HCT116 (cell line): Measurements from ENCODE around the gene ACTN4. TPM values are rescaled to one million over a fixed set of nuclear protein-coding genes. Genes with fewer than 3 reads are reported as not detected.
A peak's percentile ranks its signal among the peaks of the same experiment; 100 is the strongest.

ENCODE experiments used
- ATAC-seq: fragments of 200-7000 bp; cut with Tn5 transposase; 2 replicates; pipeline ENCODE4 v1.9.1; 2020; ENCODE audit warnings: mild to moderate bottlenecking, moderate library complexity
- BruUV-seq: library from RNA; stranded (reverse); fragments of 400-500 nt; replicated peaks from 2 replicates; lab custom pipeline; 2021; lab: Mats Ljungman, UMichigan
- CTCF ChIA-PET: fragments of 300-600 bp; sonication (Branson Sonifier 250); formaldehyde crosslinking; loops from one replicate; lab custom pipeline; 2021; ENCODE audit warnings: antibody characterized with exemption; lab: Charles Lee
- POLR2A ChIA-PET: fragments of 300-600, 350-600 bp; sonication (Branson Sonifier 250); formaldehyde crosslinking; loops from one replicate; lab custom pipeline; 2021; ENCODE audit warnings: antibody characterized with exemption; lab: Charles Lee
- RAD21 ChIA-PET, 2 experiments: fragments of 300-600 bp; sonication (Branson Sonifier 250); formaldehyde crosslinking; loops; one replicate each; lab custom pipeline; 2023; ENCODE audit warnings: low total read pairs in 2 of 2; ENCODE audit not compliant: uncharacterized antibody in 2 of 2, unreplicated experiment in 2 of 2, low non-redundant PET in 1 of 2; lab: Charles Lee
- DNase-seq: peaks from one replicate; pipeline ENCODE4 v3.0.0-alpha.2; 2010; ENCODE audit warnings: low read depth, low spot score
- H2AFZ ChIP-seq: fragments of 200-600 bp; shearing (Covaris generic), sonication (generic); 2 replicates; pipeline ENCODE4 v1.6.1; 2017; ENCODE audit warnings: low read depth, mixed run types, mixed read lengths, antibody characterized with exemption, low read length; ENCODE audit not compliant: poor library complexity, severe bottlenecking
- H3K27ac ChIP-seq: 2 replicates; pipeline ENCODE4 v1.5.1; 2012; ENCODE audit warnings: low read depth, low read length
- H3K27me3 ChIP-seq: fragments of 200-600 bp; sonication (generic); 2 replicates; pipeline ENCODE4 v1.6.1; 2016; ENCODE audit warnings: mixed run types, low read length, mixed read lengths; ENCODE audit not compliant: insufficient read depth
- H3K36me3 ChIP-seq, 2 experiments: fragments of 200-500 bp in 1 of 2; fragments of 200-600 bp in 1 of 2; sonication (Bioruptor generic) in 1 of 2; sonication (generic) in 1 of 2; 2 replicates each; pipeline versions ENCODE4 v1.5.1 to v1.6.1; 2014 to 2016; ENCODE audit warnings: low read length in 2 of 2, inconsistent platforms in 1 of 2, mixed read lengths in 1 of 2, mixed run types in 1 of 2; ENCODE audit not compliant: insufficient read depth in 2 of 2, control insufficient read depth in 1 of 2
- H3K4me1 ChIP-seq, 2 experiments: fragments of 200-600 bp in 1 of 2; sonication (generic) in 1 of 2; 2 replicates each; pipeline versions ENCODE4 v1.5.1 to v1.6.1; 2012 to 2017; ENCODE audit warnings: low read length in 2 of 2, inconsistent platforms in 1 of 2, mild to moderate bottlenecking in 1 of 2, mixed read lengths in 1 of 2, mixed run types in 1 of 2, moderate library complexity in 1 of 2; ENCODE audit not compliant: insufficient read depth in 2 of 2, control insufficient read depth in 1 of 2
- H3K4me2 ChIP-seq: fragments of 200-600 bp; sonication (generic); 2 replicates; pipeline ENCODE4 v1.6.1; 2017; ENCODE audit warnings: mixed run types, low read length, mixed read lengths
- H3K4me3 ChIP-seq, 2 experiments: fragments of 200-600 bp in 1 of 2; sonication (generic) in 1 of 2; replicated peaks in 1 of 2; 2 replicates each; pipeline ENCODE4 v1.5.1; 2011 to 2016; ENCODE audit warnings: low read length in 2 of 2, control low read depth in 1 of 2, low read depth in 1 of 2, mild to moderate bottlenecking in 1 of 2, mixed read lengths in 1 of 2, mixed run types in 1 of 2
- H3K79me2 ChIP-seq: fragments of 200-600 bp; sonication (generic); 2 replicates; pipeline ENCODE4 v1.6.1; 2017; ENCODE audit warnings: mild to moderate bottlenecking, mixed run types, low read length, moderate library complexity, mixed read lengths; ENCODE audit not compliant: insufficient read depth
- H3K9ac ChIP-seq: fragments of 200-600 bp; sonication (generic); 2 replicates; pipeline ENCODE4 v1.6.1; 2016; ENCODE audit warnings: low read length, mixed read lengths
- H3K9me2 ChIP-seq: fragments of 200-600 bp; sonication (generic), shearing (Covaris generic); 2 replicates; pipeline ENCODE4 v1.6.1; 2017; ENCODE audit warnings: mixed run types, mild to moderate bottlenecking, moderate library complexity; ENCODE audit not compliant: insufficient read depth
- H3K9me3 ChIP-seq, 2 experiments: fragments of 200-500 bp in 1 of 2; fragments of 200-600 bp in 1 of 2; sonication (Bioruptor generic) in 1 of 2; sonication (generic) in 1 of 2; 2 replicates each; pipeline ENCODE4 v1.6.1; 2014 to 2017; ENCODE audit warnings: low read length in 2 of 2, mixed read lengths in 2 of 2, inconsistent platforms in 1 of 2, low read depth in 1 of 2, mild to moderate bottlenecking in 1 of 2, mixed run types in 1 of 2, moderate library complexity in 1 of 2; ENCODE audit not compliant: control insufficient read depth in 1 of 2, insufficient read depth in 1 of 2
- H4K20me1 ChIP-seq: fragments of 200-600 bp; sonication (generic), shearing (Covaris generic); 2 replicates; pipeline ENCODE4 v1.6.1; 2017; ENCODE audit warnings: mixed run types, mild to moderate bottlenecking, moderate library complexity; ENCODE audit not compliant: insufficient read depth
- CEBPB ChIP-seq: IDR thresholded peaks from 2 replicates; pipeline ENCODE4 v1.6.1; 2012; ENCODE audit warnings: low read depth
- EZH2 ChIP-seq: fragments of 200-600 bp; sonication (generic); IDR thresholded peaks from 2 replicates; pipeline ENCODE4 v1.6.1; 2017; ENCODE audit warnings: antibody characterized with exemption, mixed run types
- FOSL1 ChIP-seq: IDR thresholded peaks from 2 replicates; pipeline ENCODE4 v1.6.1; 2012; ENCODE audit warnings: low read depth
- JUND ChIP-seq: IDR thresholded peaks from 2 replicates; pipeline ENCODE4 v1.6.1; 2012
- POLR2A ChIP-seq: IDR thresholded peaks from 2 replicates; pipeline ENCODE4 v1.7.0; 2011; ENCODE audit warnings: borderline replicate concordance; ENCODE audit not compliant: insufficient read depth, insufficient read length; ENCODE audit errors: extremely low read depth
- POLR2AphosphoS5 ChIP-seq: IDR thresholded peaks from 2 replicates; pipeline ENCODE4 v1.6.1; 2011; ENCODE audit warnings: mild to moderate bottlenecking, low read depth, low read length, moderate library complexity
- RAD21 ChIP-seq: IDR thresholded peaks from 2 replicates; pipeline ENCODE4 v1.6.1; 2012; ENCODE audit warnings: low read depth, mild to moderate bottlenecking
- SP1 ChIP-seq: IDR thresholded peaks from 2 replicates; pipeline ENCODE4 v1.6.1; 2012; ENCODE audit warnings: low read depth
- SRF ChIP-seq: IDR thresholded peaks from 2 replicates; pipeline ENCODE4 v1.6.1; 2012; ENCODE audit warnings: low read depth
- TCF7L2 ChIP-seq: IDR thresholded peaks from 2 replicates; pipeline ENCODE4 v1.7.0; 2011; ENCODE audit warnings: borderline replicate concordance, inconsistent platforms; ENCODE audit not compliant: insufficient read depth, insufficient read length; ENCODE audit errors: extremely low read depth
- YY1 ChIP-seq: IDR thresholded peaks from 2 replicates; pipeline ENCODE4 v1.6.1; 2011; ENCODE audit warnings: low read length, low read depth, moderate library complexity, mild to moderate bottlenecking; ENCODE audit not compliant: insufficient replicate concordance; ENCODE audit errors: extremely low read depth
- intact Hi-C: fragments of 100-400 bp; cut with micrococcal nuclease; formaldehyde crosslinking; loops from 2 replicates; pipeline ENCODE4 v1.10.0; 2022
- total RNA-seq: library from RNA; stranded (reverse); gene quantifications from one replicate; pipeline ENCODE4 v1.2.1, GENCODE V29; 2021; ENCODE audit not compliant: unreplicated experiment
- TF ChIP-seq, protein P1 (sequence below), 3 experiments: fragments of 200-600 bp in 1 of 3; sonication (generic) in 1 of 3; IDR thresholded peaks in 2 of 3; conservative IDR thresholded peaks in 1 of 3; 2 replicates each; pipeline ENCODE4 v1.5.1; 2012 to 2017; ENCODE audit warnings: low read depth in 2 of 3, low read length in 2 of 3, antibody characterized with exemption in 1 of 3, borderline replicate concordance in 1 of 3, control low read depth in 1 of 3, mild to moderate bottlenecking in 1 of 3, mixed read lengths in 1 of 3, mixed run types in 1 of 3, moderate library complexity in 1 of 3; ENCODE audit not compliant: insufficient read depth in 1 of 3
- TF ChIP-seq, protein P2 (sequence below): IDR thresholded peaks from 2 replicates; pipeline ENCODE4 v1.6.1; 2012
- TF ChIP-seq, protein P3 (sequence below): IDR thresholded peaks from 2 replicates; pipeline ENCODE4 v1.6.1; 2012

Gene ACTN4
- total RNA-seq, 1 experiment from 2014 or later, result 651 TPM

DNA sequence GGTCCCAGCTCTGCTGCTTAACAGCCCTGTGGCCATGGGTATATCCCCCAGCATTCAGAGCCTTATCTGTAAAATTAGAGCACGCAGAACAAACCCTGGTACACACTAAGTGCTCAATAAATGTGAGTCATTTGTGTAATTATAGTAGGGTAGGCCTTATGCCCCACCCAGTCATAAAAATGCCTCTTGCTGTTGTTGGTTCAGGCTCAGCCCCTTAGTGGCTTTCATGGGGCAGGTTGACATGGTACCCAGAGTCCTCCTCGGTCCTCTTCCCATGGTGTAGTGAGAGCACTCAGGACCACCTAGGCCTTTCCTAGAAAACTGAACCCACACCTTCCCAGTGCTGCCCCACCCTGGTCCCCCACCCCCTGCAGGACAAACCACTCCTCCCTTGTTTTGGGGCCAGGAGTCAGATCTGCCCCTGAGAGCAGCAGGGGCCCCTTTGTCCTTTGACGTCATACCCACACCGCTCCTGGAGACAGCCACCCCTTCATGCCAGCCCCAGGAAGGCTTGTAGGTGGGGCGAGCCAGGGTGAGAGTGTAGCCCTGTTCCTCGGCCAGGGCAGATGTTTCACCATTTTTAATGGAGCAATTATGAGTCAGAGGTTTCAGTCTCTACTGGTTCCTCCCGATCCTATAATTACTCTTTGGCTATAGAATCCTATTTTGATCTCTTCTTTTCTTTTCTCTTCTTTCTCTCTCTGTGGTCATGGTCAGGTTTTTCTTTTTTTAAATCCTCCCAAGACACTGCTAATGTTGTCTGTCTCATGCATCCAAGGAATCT, 36.8 kb downstream of the ACTN4 start:
- peaks cover 0 to 5% of the 10 kb centered on the region in 2 experiments; a peak in 1 of 4 replicates for H3K9me3 ChIP-seq
- peaks cover 89% of the 10 kb centered on the region for H3K79me2 ChIP-seq
- H4K20me1 ChIP-seq, result no peaks in the 10 kb centered on the region
- H3K4me3 ChIP-seq, result peak overlapping the region; percentile 36 to 53
- H2AFZ ChIP-seq, result no peak overlapping the region
- ChIA-PET RAD21 (no interaction called here), POLR2A (interaction anchor here (1.0 to 2.5 kb wide), 6 partner anchors 9 to 165 kb away, joined by 4 to 25 read pairs (median 6); partner anchors contain the start of gene ACTN4), CTCF (interaction anchor here (0.9 to 2.1 kb wide), 4 partner anchors 9 to 281 kb away, joined by 3 to 10 read pairs (median 4); partner anchors contain the start of genes FAM98C, MRPS12 and SARS2)
- peak overlapping the region; percentile 86 for H3K4me2 ChIP-seq
- no peaks in the 10 kb centered on the region for H3K27me3 ChIP-seq
- no peaks in the 10 kb centered on the region for H3K9me2 ChIP-seq
- intact Hi-C loops, result loop anchor here (1.0 to 5.0 kb wide), 2 partner anchors 9 to 168 kb away; no protein-coding TSS in a partner anchor
- peak; percentile 53 for TF ChIP-seq FOSL1
- TF ChIP-seq EZH2, result no peak
- TF ChIP-seq, protein P1, sequence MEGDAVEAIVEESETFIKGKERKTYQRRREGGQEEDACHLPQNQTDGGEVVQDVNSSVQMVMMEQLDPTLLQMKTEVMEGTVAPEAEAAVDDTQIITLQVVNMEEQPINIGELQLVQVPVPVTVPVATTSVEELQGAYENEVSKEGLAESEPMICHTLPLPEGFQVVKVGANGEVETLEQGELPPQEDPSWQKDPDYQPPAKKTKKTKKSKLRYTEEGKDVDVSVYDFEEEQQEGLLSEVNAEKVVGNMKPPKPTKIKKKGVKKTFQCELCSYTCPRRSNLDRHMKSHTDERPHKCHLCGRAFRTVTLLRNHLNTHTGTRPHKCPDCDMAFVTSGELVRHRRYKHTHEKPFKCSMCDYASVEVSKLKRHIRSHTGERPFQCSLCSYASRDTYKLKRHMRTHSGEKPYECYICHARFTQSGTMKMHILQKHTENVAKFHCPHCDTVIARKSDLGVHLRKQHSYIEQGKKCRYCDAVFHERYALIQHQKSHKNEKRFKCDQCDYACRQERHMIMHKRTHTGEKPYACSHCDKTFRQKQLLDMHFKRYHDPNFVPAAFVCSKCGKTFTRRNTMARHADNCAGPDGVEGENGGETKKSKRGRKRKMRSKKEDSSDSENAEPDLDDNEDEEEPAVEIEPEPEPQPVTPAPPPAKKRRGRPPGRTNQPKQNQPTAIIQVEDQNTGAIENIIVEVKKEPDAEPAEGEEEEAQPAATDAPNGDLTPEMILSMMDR (IDR thresholded peaks at IDR 0.05 in 2 of 3, conservative IDR thresholded peaks at IDR 0.05 in 1 of 3; ENCODE audit: borderline replicate concordance in 1 of 3, insufficient read depth in 1 of 3, low read depth in 2 of 3, low read length in 2 of 3), result no peak
- no peak for TF ChIP-seq YY1
- no peak for TF ChIP-seq POLR2A
- peak; percentile 67 for TF ChIP-seq SP1
- TF ChIP-seq, protein P2, sequence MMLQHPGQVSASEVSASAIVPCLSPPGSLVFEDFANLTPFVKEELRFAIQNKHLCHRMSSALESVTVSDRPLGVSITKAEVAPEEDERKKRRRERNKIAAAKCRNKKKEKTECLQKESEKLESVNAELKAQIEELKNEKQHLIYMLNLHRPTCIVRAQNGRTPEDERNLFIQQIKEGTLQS, result no peak
- TF ChIP-seq, protein P3, sequence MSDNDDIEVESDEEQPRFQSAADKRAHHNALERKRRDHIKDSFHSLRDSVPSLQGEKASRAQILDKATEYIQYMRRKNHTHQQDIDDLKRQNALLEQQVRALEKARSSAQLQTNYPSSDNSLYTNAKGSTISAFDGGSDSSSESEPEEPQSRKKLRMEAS, result peak; percentile 24
- peak; percentile 16; the same call in 1 of the 2 replicates for TF ChIP-seq RAD21
- TF ChIP-seq TCF7L2, result peak; percentile 46
- peak; percentile 59 for TF ChIP-seq POLR2AphosphoS5
- peak; percentile 56; the same call in 1 of the 2 replicates for TF ChIP-seq JUND
- peak; percentile 68; the same call in 1 of the 2 replicates for TF ChIP-seq CEBPB
- no peak for TF ChIP-seq SRF
- no TSS peak for BruUV-seq
- peak overlapping the region; percentile 83 for H3K9ac ChIP-seq
- H3K36me3 ChIP-seq, result peaks cover 0 to 31% of the 10 kb centered on the region in 2 experiments; a peak in 2 of 4 replicates
- ATAC-seq (peak; percentile 71), DNase-seq (peak; percentile 93)
- peaks cover 83 to 99% of the 10 kb centered on the region in 2 experiments for H3K4me1 ChIP-seq
- peak overlapping the region; percentile 98 for H3K27ac ChIP-seq
